Activated CD4-positive, alpha-beta T cell treated with anti-CD3 and anti-CD28 coated beads, Interleukin-2, amount 50 U/mL, for 4 hours (primary cell): Measurements from ENCODE around the gene NANOS1.

Experiments used
- DNase-seq, 2 experiments: peaks; one replicate each; pipeline ENCODE4 v3.0.0-alpha.2; 2020

Gene NANOS1

GRCh38 chr10:119029613-119030420, at the start of gene NANOS1:
NANOS1 (plus strand) TSS chr10:119029714; CDS start chr10:119029802, 88 bp downstream.
- DNase-seq: peak in 1 of 2 experiments; percentile 4

GRCh38 chr10:118980135-118980865, 49.2 kb upstream of the NANOS1 start:
- no peak for DNase-seq

- no peak for DNase-seq
Observed at GRCh38 chr10:118980870-118981269, 48.6 kb upstream of the NANOS1 start.

- DNase-seq: no peak
Observed at GRCh38 chr10:118981946-118982345, 47.6 kb upstream of the NANOS1 start.

GRCh38 chr10:118982366-118982765, 47.1 kb upstream of the NANOS1 start:
- DNase-seq: no peak

GRCh38 chr10:118983263-118983662, 46.3 kb upstream of the NANOS1 start:
- no peak for DNase-seq

GRCh38 chr10:118985576-118985975, 43.9 kb upstream of the NANOS1 start:
- DNase-seq: no peak

GRCh38 chr10:118986815-118987790, 42.4 kb upstream of the NANOS1 start:
- no peak for DNase-seq

- no peak for DNase-seq
Observed at GRCh38 chr10:118990326-118990725, 39.2 kb upstream of the NANOS1 start.

GRCh38 chr10:118992496-118992895, 37.0 kb upstream of the NANOS1 start:
- no peak for DNase-seq

GRCh38 chr10:118993214-118993613, 36.3 kb upstream of the NANOS1 start:
- no peak for DNase-seq

GRCh38 chr10:118994321-118994720, 35.2 kb upstream of the NANOS1 start:
- no peak for DNase-seq

GRCh38 chr10:118995739-118996138, 33.8 kb upstream of the NANOS1 start:
- DNase-seq: no peak

- DNase-seq: no peak
Observed at GRCh38 chr10:118997379-118997778, 32.1 kb upstream of the NANOS1 start.

GRCh38 chr10:118998183-118998582, 31.3 kb upstream of the NANOS1 start:
- DNase-seq: no peak

GRCh38 chr10:119001717-119002500, 27.6 kb upstream of the NANOS1 start:
- no peak for DNase-seq

- DNase-seq: no peak
Observed at GRCh38 chr10:119003572-119004289, 25.8 kb upstream of the NANOS1 start.

- DNase-seq: no peak
Observed at GRCh38 chr10:119005362-119006043, 24.0 kb upstream of the NANOS1 start.

GRCh38 chr10:119006451-119007210, 22.9 kb upstream of the NANOS1 start:
- DNase-seq: no peak

- no peak for DNase-seq
Observed at GRCh38 chr10:119007211-119007574, 22.3 kb upstream of the NANOS1 start.
